HAP-1 (cell line): ENCODE results near the gene KRTAP10-6.
"Not testable (repeated sequence)": the region's sequence is repeated elsewhere in the genome, so short reads cannot be mapped to it uniquely, and the experiment has no call there.

Experiments
- DNase-seq, 2 experiments: peaks; one replicate each; pipeline ENCODE4 v3.0.0-alpha.2; 2016 to 2020; ENCODE audit warnings: low spot score in 2 of 2
- H3K27me3 ChIP-seq: fragments of 250-450 bp; sonication (Bioruptor Pico); 2 replicates; pipeline ENCODE4 v1.5.1; 2020; ENCODE audit warnings: low read depth, mild to moderate bottlenecking, moderate library complexity
- H3K36me3 ChIP-seq: fragments of 250-450 bp; sonication (Bioruptor Pico); replicated peaks from 2 replicates; pipeline ENCODE4 v1.5.1; 2020; ENCODE audit warnings: mild to moderate bottlenecking
- H3K4me1 ChIP-seq: fragments of 250-450 bp; sonication (Bioruptor Pico); 2 replicates; pipeline ENCODE4 v1.5.1; 2020; ENCODE audit warnings: mild to moderate bottlenecking
- H3K4me3 ChIP-seq: fragments of 250-450 bp; sonication (Bioruptor Pico); 2 replicates; pipeline ENCODE4 v1.5.1; 2020; ENCODE audit warnings: mild to moderate bottlenecking, moderate library complexity
- H3K9me3 ChIP-seq: fragments of 250-450 bp; sonication (Bioruptor Pico); 2 replicates; pipeline ENCODE4 v1.5.1; 2020; ENCODE audit warnings: mild to moderate bottlenecking, moderate library complexity
- in situ Hi-C: fragments of 300-500 bp; cut with MboI; formaldehyde crosslinking; loops from 3 replicates; pipeline ENCODE4 v1.14.3; 2020; ENCODE audit warnings: low sequenced_read_pairs, inconsistent platforms, mixed read lengths

Gene KRTAP10-6, protein sequence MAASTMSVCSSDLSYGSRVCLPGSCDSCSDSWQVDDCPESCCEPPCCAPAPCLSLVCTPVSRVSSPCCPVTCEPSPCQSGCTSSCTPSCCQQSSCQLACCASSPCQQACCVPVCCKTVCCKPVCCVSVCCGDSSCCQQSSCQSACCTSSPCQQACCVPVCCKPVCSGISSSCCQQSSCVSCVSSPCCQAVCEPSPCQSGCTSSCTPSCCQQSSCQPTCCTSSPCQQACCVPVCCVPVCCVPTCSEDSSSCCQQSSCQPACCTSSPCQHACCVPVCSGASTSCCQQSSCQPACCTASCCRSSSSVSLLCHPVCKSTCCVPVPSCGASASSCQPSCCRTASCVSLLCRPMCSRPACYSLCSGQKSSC

GRCh38 chr21:44592446-44593311 lies at the start of gene KRTAP10-6:
Gene KRTAP10-6 (minus strand): TSS chr21:44592505. CDS start chr21:44592484, 21 bp downstream.
- DNase-seq, result no peak

DNA sequence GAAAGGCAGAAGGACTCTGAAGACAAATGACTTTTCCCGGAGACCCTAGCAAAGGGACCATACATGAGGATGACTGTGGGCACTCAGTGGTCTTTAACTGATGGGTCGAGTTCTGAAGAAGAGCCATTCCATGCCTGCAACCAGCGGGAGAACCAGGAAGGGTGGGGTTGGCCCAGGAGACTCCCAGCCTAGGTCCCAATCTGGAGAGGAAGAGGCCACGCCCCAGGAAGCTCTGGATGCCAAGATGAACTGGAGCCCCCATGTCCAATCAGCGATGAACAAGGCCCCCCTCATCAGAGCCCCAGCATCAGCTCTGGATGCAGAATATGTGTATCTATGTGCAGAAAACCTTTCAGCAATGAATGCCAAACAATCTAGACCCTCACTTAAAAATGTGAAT lies 48.5 kb upstream of the KRTAP10-6 start:
- H3K36me3 ChIP-seq, result no peaks in the 10 kb centered on the region
- in situ Hi-C loops, result loop anchor here (10.0 kb wide), 1 partner anchor 64 kb away; no protein-coding TSS in a partner anchor
- H3K4me1 ChIP-seq, result no peaks in the 10 kb centered on the region
- H3K27me3 ChIP-seq, result no peaks in the 10 kb centered on the region
- no peak for DNase-seq
- H3K4me3 ChIP-seq, result no peak overlapping the region
- H3K9me3 ChIP-seq, result no peaks in the 10 kb centered on the region

More at GRCh38 chr21:44592446-44593311, at the start of gene KRTAP10-6:
- H3K9me3 ChIP-seq, result no peaks in the 10 kb centered on the region
- H3K4me1 ChIP-seq, result no peaks in the 10 kb centered on the region
- no peak within 1 kb of the TSS for H3K4me3 ChIP-seq
- in situ Hi-C loops, result no loop called here
- H3K27me3 ChIP-seq, result 0 out of 2 replicates have a peak, but pooled peaks cover 4% of the 10 kb centered on the region
- no peaks in the 10 kb centered on the region for H3K36me3 ChIP-seq

GRCh38 chr21:44639331-44639655 lies 47.0 kb upstream of the KRTAP10-6 start:
- Histone ChIP-seq H3K9me3 (no peaks in the 10 kb centered on the region), H3K36me3 (no peaks in the 10 kb centered on the region), H3K27me3 (no peaks in the 10 kb centered on the region), H3K4me1 (no peaks in the 10 kb centered on the region), H3K4me3 (no peak overlapping the region)
- DNase-seq, result no peak
- in situ Hi-C loops, result no loop called here

DNA sequence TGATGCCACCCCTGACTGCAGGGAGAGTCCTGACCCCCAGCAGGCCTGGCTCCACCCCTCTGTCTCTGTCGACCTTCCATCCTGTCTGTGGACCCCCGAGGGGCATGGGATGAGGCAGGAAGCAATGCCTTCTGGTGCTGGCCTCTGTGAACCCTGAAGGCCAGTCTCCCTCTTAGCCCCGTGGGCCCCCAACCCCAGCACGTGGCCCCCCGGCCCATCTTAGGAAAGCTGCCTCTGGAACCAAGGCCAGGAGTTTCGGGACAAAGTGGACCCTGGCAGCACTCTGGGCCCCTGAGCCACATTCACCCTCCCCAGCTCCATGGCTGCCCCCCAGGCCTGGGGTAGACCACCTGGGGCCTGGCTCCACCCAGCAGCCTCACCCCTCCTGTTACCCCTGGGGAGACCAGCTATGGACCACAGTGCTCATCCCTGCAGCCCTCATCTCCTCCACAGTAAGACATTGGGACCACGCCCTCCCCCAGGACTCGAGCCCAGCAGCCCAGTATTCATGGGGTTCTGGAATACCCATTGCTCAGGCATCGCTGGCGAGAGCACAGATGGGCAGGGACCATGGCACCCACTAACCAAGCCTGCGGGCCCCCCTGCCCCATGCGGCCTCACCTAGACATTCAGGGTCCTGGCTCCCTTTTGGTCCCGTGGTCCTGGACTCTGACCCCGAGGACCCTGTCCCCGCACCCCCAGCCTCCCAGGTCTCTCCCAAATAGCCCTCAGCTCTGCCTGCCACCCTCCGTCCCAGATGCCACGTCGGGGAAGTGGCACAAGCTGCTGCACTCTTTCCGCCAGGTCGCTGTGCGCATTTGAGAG lies 46.4 kb upstream of the KRTAP10-6 start:
- H3K27me3 ChIP-seq, H3K4me3 ChIP-seq, in situ Hi-C loops, DNase-seq, H3K9me3 ChIP-seq, H3K4me1 ChIP-seq, H3K36me3 ChIP-seq: not testable (repeated sequence)

GRCh38 chr21:44637851-44638348 lies 45.6 kb upstream of the KRTAP10-6 start:
- H3K4me3 ChIP-seq, in situ Hi-C loops, DNase-seq, H3K27me3 ChIP-seq, H3K36me3 ChIP-seq, H3K4me1 ChIP-seq, H3K9me3 ChIP-seq: not testable (repeated sequence)

GRCh38 chr21:44637018-44637850 lies 44.9 kb upstream of the KRTAP10-6 start, which contains the start of gene KRTAP10-10:
Gene KRTAP10-10 (plus strand): TSS chr21:44637356. CDS start chr21:44637418, 62 bp downstream.
- Histone ChIP-seq H3K27me3 (no peaks in the 10 kb centered on the region), H3K4me3 (no peak within 1 kb of the TSS), H3K9me3 (no peaks in the 10 kb centered on the region), H3K4me1 (no peaks in the 10 kb centered on the region), H3K36me3 (no peaks in the 10 kb centered on the region)
- DNase-seq, result no peak
- in situ Hi-C loops, result no loop called here

DNA sequence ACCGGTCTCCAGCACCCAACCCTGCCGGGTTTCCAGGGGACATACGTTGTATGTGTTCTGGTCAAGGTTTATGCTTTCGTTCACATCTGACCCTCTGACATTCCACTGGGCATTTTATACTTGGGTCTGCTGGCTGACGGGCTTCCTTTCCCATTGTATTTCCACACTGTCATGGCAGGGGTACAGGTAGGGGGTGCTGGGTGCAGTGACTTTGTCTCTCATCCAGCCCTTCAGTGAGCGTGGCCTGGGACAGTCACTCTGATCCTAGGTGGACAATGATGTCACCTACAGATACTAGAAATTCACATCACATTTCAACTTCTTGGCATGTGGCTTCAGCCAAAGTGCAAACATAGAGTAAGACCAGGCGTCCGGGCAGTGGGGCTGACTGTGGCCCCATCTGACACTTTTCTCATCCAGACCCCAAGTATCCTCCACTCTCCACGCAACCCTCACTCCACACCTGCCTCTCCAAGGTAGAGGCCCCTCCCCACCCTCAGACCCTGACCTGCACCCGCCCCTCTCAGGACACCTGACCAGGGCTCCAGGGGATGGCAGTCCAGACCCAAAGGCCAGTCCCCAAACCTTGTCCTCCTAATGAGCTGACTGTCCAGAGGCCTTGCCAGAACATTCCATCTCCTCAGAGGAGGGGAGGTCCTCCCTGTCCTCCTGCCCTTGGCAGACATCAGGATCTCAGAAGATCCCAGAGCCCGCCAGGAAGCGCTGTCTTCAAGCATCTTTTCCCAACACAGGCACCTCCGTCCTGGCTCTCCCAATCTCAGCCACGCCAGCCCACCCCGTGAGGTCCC lies 44.1 kb upstream of the KRTAP10-6 start:
- Histone ChIP-seq H3K27me3 (no peaks in the 10 kb centered on the region), H3K4me1 (no peaks in the 10 kb centered on the region), H3K4me3 (no peak overlapping the region), H3K36me3 (no peaks in the 10 kb centered on the region), H3K9me3 (no peaks in the 10 kb centered on the region)
- no peak for DNase-seq
- in situ Hi-C loops, result no loop called here

DNA sequence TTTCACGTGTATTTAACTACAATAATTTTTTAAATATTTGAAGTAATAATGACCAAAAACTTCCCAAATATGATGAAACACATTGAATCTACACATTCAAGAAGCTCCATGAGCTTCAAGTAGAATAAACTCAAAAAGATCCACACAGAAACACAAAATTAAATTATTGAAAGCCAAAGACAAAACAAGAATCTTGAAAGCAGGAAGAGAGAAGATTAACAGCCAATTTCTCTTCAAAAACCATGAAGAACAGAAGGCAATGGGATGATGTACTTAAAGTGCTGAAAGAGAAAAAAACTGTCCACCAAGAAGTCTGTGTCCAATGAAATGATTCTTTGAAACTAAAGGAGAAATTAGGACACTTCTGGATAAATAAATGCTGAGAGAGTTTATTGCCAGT lies 39.8 kb upstream of the KRTAP10-6 start:
- no peaks in the 10 kb centered on the region for H3K4me1 ChIP-seq
- H3K27me3 ChIP-seq, result no peaks in the 10 kb centered on the region
- no peak overlapping the region for H3K4me3 ChIP-seq
- in situ Hi-C loops, result no loop called here
- H3K36me3 ChIP-seq, result no peaks in the 10 kb centered on the region
- H3K9me3 ChIP-seq, result no peaks in the 10 kb centered on the region
- no peak for DNase-seq

- in situ Hi-C loops, result no loop called here
- Histone ChIP-seq H3K9me3 (no peaks in the 10 kb centered on the region), H3K27me3 (no peaks in the 10 kb centered on the region), H3K4me3 (no peak overlapping the region), H3K4me1 (no peaks in the 10 kb centered on the region), H3K36me3 (no peaks in the 10 kb centered on the region)
- no peak for DNase-seq
These were observed 38.1 kb upstream of the KRTAP10-6 start for GRCh38 chr21:44630440-44630839.

- Histone ChIP-seq H3K27me3 (no peaks in the 10 kb centered on the region), H3K9me3 (no peaks in the 10 kb centered on the region; the same call in 1 of the 2 replicates), H3K4me3 (no peak overlapping the region), H3K4me1 (no peaks in the 10 kb centered on the region), H3K36me3 (no peaks in the 10 kb centered on the region)
- no peak for DNase-seq
- in situ Hi-C loops, result no loop called here
These were observed 36.5 kb upstream of the KRTAP10-6 start for GRCh38 chr21:44628707-44629391.

DNA sequence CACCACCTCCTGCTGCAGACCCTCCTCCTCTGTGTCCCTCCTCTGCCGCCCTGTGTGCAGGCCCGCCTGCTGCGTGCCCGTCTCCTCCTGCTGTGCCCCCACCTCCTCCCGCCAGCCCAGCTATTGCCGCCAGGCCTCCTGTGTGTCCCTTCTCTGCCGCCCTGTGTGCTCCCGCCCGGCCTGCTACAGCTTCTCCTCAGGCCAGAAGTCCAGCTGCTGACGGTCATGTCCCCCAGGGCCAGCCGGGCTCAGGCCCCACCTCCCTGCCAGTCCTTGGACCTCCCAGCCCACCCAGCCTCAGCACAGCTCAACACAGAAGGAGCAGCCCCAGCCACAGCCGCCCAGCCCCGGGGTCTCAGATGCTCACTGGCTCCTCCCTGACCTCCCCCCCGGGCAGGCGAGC lies 35.5 kb upstream of the KRTAP10-6 start:
- H3K36me3 ChIP-seq, in situ Hi-C loops, H3K4me1 ChIP-seq, H3K9me3 ChIP-seq, DNase-seq, H3K4me3 ChIP-seq, H3K27me3 ChIP-seq: not testable (repeated sequence)
